AG20443 (cell line): Measurements from ENCODE around the gene CD6.
A peak's percentile ranks its signal among the peaks of the same experiment; 100 is the strongest.

Experiments used
- DNase-seq: peaks from one replicate; pipeline ENCODE4 v3.0.0; 2012; ENCODE audit warnings: low spot score, mixed read lengths

The CD6 gene

GRCh38 chr11:60984149-60984548, 12.7 kb downstream of the CD6 start:
- no peak for DNase-seq

DNA sequence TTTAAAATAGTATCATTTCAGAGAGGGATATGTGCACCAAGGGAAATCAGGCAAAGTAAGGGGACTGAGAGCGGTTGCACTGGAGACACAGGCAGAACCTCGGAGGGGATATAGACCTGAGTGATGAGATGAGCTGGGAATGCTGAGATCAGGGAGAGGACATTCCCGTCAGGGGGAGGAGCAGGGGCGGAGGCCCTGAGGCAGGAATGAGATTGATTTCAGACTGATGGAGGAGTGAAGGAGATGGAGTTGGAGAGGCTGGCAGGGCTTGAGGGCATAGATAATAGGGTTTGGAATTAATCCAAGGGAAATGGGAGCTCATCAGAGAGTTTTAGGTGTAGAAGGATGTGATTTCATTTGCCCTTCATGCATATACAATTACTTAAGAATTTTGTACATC, 13.2 kb downstream of the CD6 start:
- no peak for DNase-seq

DNA sequence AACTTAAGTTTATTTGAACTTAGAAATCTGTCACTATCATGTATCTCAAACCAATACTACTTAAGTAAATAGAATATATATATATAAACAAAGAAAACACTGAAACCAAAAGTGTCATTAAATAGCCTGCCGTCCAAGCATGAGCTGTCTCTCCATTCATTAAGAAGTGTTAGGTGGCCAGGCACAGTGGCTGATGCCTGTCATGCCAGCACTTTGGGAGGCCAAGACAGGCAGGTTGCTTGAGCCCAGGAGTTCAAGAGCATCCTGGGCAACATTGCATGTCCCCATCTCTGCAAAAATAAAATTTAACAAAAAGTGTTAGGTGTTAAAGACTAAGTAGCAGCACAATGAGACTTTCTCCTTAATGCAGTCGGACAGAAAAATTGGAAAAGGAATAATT, 14.0 kb downstream of the CD6 start:
- DNase-seq, result no peak

DNA sequence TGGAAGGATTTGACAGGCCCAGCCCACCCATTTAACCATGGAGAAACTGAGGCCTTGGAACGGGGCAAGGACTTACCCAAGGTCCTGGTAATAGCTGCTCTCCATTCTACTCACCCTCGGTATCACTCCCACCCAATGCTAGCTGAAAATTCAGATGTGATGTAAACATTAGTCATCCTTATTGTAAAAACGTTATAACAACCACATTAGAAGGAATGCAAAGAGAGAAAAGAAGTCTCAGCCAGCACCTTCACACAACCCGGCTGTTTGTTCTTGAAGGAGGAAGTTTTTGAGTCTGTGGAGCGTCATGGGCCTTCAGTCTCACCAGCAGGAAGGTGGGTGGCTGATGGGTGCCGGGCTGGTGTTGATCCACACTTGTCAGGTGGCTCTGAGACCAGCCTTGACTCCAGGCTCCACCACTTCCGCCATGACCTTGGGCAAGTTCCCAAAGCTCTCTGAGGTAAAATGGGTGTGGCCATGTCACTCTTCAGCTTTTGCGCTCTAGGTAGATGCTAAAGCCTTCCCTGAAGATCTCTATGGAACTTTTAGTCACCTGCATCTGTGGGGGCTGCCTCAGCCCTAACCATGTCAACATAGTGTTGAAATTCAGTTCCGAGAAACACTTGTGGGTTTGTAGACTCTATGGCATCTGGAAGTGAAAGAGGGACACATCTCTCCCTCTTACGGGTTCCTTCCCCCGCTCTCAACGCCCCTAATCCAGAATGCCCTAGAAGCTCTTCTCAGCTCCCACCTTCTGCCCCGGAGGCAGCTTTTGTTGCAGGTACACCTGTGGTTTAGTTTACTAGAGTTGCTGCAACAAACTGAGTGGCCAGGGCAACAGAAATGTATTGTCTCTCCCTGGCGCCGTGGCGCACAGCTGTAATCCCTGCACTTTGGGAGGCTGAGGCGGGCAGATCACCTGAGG, 14.8 kb downstream of the CD6 start:
- DNase-seq, result no peak

- DNase-seq, result no peak
Measured at GRCh38 chr11:60987577-60988277, 16.2 kb downstream of the CD6 start.

GRCh38 chr11:60988658-60989057, 17.2 kb downstream of the CD6 start:
- DNase-seq, result no peak

DNA sequence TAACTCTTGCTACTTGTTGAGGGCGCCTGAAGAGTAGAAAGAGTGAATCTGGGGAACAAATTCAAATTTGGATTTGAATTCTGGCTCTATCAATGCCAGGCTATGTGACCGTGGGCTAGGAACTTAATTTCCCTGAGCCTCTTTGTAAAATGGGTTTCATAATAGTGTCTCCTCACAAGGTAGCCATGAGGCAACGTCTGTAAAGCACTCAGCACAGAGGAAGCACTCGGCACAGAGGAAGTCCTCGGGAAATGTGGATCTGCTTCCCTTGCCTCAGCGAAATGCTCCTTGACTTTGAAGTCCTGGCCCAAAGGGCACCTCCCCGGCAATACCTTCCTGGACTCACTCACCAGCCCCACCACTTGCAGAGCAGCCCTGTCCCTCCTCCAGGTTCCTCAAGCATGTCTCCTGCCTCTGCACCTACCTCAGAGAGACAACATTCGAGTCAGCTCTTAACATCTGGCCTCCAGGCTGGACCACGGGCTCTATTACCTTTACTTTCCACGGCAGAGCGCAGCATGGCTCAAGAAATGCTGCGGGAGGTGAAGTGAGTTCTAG, 17.7 kb downstream of the CD6 start:
- no peak for DNase-seq

DNA sequence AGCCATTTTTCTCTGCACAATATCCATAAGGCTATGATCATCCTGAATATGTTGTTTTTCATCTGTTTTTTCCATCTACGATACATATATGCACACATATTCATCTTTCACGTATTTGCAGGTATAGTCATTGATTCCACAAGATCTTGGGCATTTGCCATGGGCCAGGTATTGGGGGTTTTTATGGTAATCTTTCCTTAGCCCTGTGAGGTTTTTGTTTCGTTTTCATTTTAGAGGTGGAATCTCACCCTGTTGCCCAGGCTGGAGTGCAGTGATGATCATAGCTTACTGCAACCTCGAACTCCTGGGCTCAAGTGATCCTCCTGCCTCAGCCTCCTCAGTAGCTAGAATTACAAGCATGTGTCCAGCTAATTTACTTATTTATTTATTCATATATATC, 20.0 kb downstream of the CD6 start:
- no peak for DNase-seq

DNA sequence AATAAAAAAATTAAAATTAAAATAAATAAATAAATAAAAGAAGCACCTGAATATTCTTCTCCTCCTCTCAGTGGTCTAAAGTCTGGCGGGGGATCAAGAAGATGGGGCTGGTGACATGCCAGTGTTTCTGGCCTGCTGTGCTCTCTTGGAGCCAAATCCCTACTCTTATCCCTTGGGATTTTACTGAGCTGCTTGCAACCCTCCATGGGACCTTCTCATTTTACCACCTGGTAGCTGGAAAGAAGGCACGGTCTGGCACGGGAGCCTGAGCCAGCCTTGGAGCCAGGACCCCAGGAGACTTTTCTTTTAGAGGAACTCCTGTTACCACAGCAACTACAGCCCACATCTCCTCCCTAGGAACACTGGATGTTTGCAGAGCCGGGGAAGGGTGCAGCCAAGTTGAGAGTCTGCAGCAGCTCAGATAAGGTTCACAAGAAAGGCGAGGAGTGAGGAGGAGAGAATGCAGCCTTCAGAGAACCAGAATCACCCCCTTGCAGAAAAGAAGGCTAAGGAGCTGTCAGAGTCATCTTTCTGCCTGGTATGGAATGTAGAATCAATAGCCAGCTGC, 21.4 kb downstream of the CD6 start:
- no peak for DNase-seq

DNA sequence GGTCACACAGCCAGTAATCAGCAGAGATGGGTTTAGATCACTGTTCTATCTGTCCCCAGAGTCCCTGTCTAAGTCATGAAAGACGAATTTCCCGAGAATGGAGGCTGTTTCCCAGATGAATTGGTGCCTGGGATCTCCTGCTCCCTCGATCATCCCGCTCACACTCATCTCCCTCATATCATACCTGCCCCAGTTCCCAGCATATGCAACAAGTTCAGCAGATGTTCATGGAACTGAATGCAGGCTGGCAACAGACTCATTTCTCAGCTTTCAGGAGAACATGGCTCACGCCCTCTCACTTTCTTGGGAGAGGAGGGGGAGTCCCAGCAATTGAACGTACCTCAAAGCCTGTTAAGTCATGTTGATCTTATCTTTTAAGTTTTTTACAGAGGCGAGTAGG, 22.1 kb downstream of the CD6 start:
- no peak for DNase-seq

DNA sequence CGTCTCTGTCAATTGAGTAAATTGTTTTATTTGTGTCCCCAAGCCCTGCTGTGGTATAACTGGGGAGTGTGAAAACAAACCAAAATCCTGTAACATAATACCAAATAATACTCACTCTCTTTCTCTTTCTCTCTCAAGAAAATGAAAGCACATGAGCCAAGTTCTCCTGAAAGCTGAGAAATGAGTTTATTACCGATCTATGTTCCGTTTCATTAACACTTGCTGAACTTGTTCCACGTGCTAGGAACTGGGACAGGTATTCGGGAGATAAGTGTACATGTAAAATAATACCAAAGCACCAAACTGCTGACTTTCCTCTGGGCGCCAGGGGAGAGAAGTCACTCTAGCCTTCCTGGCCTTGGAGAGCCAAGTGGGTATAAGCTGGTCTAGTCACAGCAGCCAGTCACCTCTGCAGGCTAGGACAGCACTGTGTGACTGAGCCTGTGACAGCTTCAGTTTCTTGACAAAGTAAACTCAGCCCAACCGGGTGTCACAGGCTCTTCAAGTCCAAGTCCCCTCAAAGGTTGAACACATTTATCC, 23.1 kb downstream of the CD6 start:
- DNase-seq, result no peak

DNA sequence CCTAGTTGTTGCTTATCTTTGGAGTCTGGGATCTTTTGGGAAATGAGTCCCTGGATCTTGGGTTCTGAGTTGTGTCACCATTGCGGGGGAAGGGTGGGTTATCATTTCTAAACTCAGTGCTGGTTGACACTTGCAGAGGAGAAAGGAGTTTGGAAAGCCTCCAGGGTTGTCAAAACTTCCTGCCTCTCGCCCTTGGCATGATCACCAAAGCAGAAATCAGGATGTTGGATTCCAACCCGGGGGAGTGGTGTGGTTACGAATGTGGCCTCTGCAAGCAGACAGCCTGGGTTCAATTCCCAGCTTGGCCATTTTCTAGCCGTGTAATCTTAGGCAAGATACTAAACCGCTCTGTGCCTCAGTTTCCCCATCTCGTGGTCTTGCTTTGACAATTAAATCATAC, 24.3 kb downstream of the CD6 start:
- DNase-seq, result no peak

- DNase-seq, result no peak
Measured at GRCh38 chr11:60996381-60997138, 25.1 kb downstream of the CD6 start.

GRCh38 chr11:61000426-61000825, 28.9 kb downstream of the CD6 start:
- DNase-seq, result no peak

- DNase-seq, result no peak
Measured at GRCh38 chr11:61001931-61002330, 30.5 kb downstream of the CD6 start.

DNA sequence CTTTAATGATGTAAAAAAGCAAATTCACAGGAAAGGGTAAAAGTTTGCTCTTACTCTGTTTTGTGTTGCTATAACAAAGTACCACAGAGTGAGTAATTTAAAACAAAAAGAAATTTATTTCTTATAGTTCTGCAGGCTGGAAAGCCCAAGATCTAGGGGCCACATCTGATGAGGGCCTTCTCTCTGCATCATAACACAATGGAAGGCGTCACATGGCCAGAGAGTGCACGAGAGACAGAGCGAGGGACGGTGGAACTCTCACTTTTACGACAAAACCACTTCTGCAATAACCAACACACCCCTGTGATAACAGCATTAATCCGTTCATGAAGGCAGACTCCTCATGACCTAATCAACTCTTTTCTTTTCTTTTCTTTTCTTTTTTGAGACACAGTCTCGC, 31.1 kb downstream of the CD6 start:
- DNase-seq, result no peak

DNA sequence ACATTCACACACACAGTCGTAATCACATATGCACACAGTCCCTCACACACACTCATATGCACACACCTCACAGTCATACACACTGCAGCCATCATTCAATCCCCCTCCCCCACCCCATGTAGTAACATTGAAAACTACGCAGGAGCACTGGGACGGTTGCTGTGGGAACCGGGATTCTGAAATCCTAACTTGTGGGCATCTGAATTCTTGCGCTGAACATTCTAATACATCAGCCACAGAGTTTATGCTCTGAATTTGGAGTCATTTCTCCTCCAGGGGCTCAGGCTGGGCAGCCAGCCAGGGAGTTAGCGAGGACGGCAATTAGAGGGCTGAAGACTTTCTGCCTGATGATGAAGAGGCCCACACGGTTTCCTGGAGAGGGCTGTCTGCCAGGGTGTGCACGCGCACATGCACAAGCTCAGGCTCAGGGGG, 32.7 kb downstream of the CD6 start:
- DNase-seq, result no peak

- DNase-seq, result no peak
Measured at GRCh38 chr11:61004761-61005181, 33.3 kb downstream of the CD6 start.

DNA sequence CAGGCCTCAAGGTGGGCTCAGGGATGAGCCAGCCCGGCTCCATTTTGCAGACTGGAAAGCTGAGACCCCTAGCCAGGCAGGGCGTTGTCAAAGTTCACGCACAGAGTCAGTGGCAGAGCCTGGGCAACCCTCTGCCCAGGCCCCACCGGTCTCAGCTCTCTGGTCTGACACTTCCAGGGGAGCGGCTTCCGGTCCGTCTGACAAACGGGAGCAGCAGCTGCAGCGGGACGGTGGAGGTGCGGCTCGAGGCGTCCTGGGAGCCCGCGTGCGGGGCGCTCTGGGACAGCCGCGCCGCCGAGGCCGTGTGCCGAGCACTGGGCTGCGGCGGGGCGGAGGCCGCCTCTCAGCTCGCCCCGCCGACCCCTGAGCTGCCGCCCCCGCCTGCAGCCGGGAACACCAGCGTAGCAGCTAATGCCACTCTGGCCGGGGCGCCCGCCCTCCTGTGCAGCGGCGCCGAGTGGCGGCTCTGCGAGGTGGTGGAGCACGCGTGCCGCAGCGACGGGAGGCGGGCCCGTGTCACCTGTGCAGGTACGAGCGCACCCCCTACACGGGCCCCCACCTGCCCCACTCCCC, 36.0 kb downstream of the CD6 start:
- peak; percentile 32 for DNase-seq

DNA sequence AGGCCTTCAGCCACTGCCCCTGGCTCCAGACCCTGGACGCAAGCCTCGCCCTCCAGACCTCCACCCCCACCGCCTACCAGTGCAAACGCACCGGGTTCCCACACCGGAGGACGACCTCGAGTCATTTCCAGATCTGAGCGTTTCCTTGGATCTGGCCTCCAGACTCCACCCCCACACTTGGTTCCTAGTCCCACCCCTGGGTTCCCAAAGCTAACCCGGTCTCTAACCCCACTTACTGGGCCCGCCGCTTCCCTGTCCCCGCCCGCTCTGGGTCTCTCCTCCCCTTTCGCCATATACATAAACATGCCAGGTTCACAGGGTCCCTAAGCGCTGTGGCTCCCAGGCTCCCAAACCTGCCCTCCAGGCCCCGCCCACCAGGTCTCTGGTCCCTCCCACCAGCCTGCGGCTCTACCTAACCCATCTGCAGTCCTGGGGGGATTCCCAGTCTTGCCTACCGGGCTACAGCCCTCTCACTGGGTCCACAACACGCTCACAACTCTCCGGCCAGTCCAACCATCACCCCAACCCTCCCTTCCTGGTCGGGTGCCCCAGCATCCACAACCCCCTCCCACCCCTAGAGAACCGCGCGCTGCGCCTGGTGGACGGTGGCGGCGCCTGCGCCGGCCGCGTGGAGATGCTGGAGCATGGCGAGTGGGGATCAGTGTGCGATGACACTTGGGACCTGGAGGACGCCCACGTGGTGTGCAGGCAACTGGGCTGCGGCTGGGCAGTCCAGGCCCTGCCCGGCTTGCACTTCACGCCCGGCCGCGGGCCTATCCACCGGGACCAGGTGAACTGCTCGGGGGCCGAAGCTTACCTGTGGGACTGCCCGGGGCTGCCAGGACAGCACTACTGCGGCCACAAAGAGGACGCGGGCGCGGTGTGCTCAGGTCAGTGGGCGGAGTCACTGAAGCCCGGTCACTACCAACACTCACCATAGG, 36.7 kb downstream of the CD6 start:
- DNase-seq, result no peak
